Left ventricle myocardium inferior (tissue), 1 donor: ENCODE results near the gene PTPN3. TPM values are rescaled to one million over a fixed set of nuclear protein-coding genes. Genes with fewer than 3 reads are reported as not detected.
"Not testable (repeated sequence)": the region's sequence is repeated elsewhere in the genome, so short reads cannot be mapped to it uniquely, and the experiment has no call there.

ENCODE experiments used
- DNase-seq: peaks from one replicate; pipeline ENCODE4 v3.0.0-alpha.2; 2020
- H3K27ac ChIP-seq: fragments of 200-600 bp; replicated peaks from 2 replicates; pipeline ENCODE4 v1.8.0; 2021
- H3K27me3 ChIP-seq: fragments of 200-600 bp; 2 replicates; pipeline ENCODE4 v1.8.0; 2021; ENCODE audit warnings: low read depth
- H3K36me3 ChIP-seq: fragments of 200-600 bp; 2 replicates; pipeline ENCODE4 v1.8.0; 2021
- H3K4me1 ChIP-seq: fragments of 200-600 bp; 2 replicates; pipeline ENCODE4 v1.8.0; 2021
- H3K4me3 ChIP-seq: fragments of 200-600 bp; 2 replicates; pipeline ENCODE4 v1.8.0; 2021; ENCODE audit warnings: mild to moderate bottlenecking, moderate library complexity
- H3K9me3 ChIP-seq: fragments of 200-600 bp; replicated peaks from 2 replicates; pipeline ENCODE4 v1.8.0; 2021
- CTCF ChIP-seq: fragments of 200-600 bp; IDR thresholded peaks from 2 replicates; pipeline ENCODE4 v1.8.0; 2021; ENCODE audit warnings: antibody characterized with exemption, mild to moderate bottlenecking, borderline replicate concordance
- intact Hi-C: fragments of 100-400 bp; cut with micrococcal nuclease; formaldehyde crosslinking; loops from one replicate; pipeline ENCODE4 v1.11.0; 2022
- total RNA-seq: library from RNA; stranded (reverse); fragmentation: NEBNext Ultra II Directional; extraction: Animal tissue kit (Norgen Biotek cat#: 25700); gene quantifications from one replicate; pipeline ENCODE4 v1.2.1, GENCODE V29; 2021
- donor health status: DM: no; HTN: yes; CAD: no; lungs with severe emphysema.

Gene PTPN3
- total RNA-seq, 1 donor from 2014 or later = 27.4 TPM

- H3K9me3 ChIP-seq = no peaks in the 10 kb centered on the region
- H3K4me1 ChIP-seq = no peaks in the 10 kb centered on the region
- H3K36me3 ChIP-seq = peaks cover 45% of the 10 kb centered on the region
- intact Hi-C loops = no loop called here
- no peak for TF ChIP-seq CTCF
- H3K4me3 ChIP-seq = no peak overlapping the region
- no peak for DNase-seq
- H3K27ac ChIP-seq = no peak overlapping the region
- H3K27me3 ChIP-seq = no peaks in the 10 kb centered on the region
These were observed 119.8 kb downstream of the PTPN3 start for GRCh38 chr9:109378316-109378715.

GRCh38 chr9:109372246-109372645, 125.9 kb downstream of the PTPN3 start:
- Histone ChIP-seq H3K4me1 (no peaks in the 10 kb centered on the region), H3K9me3 (peaks cover 3% of the 10 kb centered on the region), H3K27me3 (no peaks in the 10 kb centered on the region), H3K27ac (no peak overlapping the region), H3K36me3 (no peaks in the 10 kb centered on the region), H3K4me3 (no peak overlapping the region)
- DNase-seq = no peak
- intact Hi-C loops = no loop called here
- TF ChIP-seq CTCF = no peak

GRCh38 chr9:109371374-109371773, 126.7 kb downstream of the PTPN3 start:
- no peaks in the 10 kb centered on the region for H3K36me3 ChIP-seq
- H3K27me3 ChIP-seq = no peaks in the 10 kb centered on the region
- H3K27ac ChIP-seq = no peak overlapping the region
- H3K9me3 ChIP-seq = peaks cover 3% of the 10 kb centered on the region
- H3K4me3 ChIP-seq = no peak overlapping the region
- no peak for TF ChIP-seq CTCF
- intact Hi-C loops = no loop called here
- no peaks in the 10 kb centered on the region for H3K4me1 ChIP-seq
- no peak for DNase-seq

- no peak for DNase-seq
- no peaks in the 10 kb centered on the region for H3K27me3 ChIP-seq
- no peaks in the 10 kb centered on the region for H3K4me1 ChIP-seq
- no peak overlapping the region for H3K4me3 ChIP-seq
- H3K27ac ChIP-seq = no peak overlapping the region
- no peak for TF ChIP-seq CTCF
- intact Hi-C loops = no loop called here
- peaks cover 3% of the 10 kb centered on the region for H3K9me3 ChIP-seq
- no peaks in the 10 kb centered on the region for H3K36me3 ChIP-seq
These were observed 128.8 kb downstream of the PTPN3 start for GRCh38 chr9:109369285-109369684.

GRCh38 chr9:109360771-109361170, 137.3 kb downstream of the PTPN3 start:
- H3K36me3 ChIP-seq = no peaks in the 10 kb centered on the region
- no peak overlapping the region for H3K4me3 ChIP-seq
- no peaks in the 10 kb centered on the region for H3K9me3 ChIP-seq
- H3K27ac ChIP-seq = no peak overlapping the region
- peaks cover 7% of the 10 kb centered on the region for H3K27me3 ChIP-seq
- TF ChIP-seq CTCF = no peak
- no peaks in the 10 kb centered on the region for H3K4me1 ChIP-seq
- no peak for DNase-seq
- intact Hi-C loops = no loop called here

- intact Hi-C loops, H3K4me3 ChIP-seq, H3K36me3 ChIP-seq, H3K9me3 ChIP-seq, DNase-seq, H3K4me1 ChIP-seq, H3K27ac ChIP-seq: not testable (repeated sequence)
- peaks cover 15% of the 10 kb centered on the region for H3K27me3 ChIP-seq
These were observed 139.0 kb downstream of the PTPN3 start for GRCh38 chr9:109358968-109359603.
